ENCODE results near the gene PLXNA3.
"Not testable (repeated sequence)": the region's sequence is repeated elsewhere in the genome, so short reads cannot be mapped to it uniquely, and the experiment has no call there.

The PLXNA3 gene

DNA sequence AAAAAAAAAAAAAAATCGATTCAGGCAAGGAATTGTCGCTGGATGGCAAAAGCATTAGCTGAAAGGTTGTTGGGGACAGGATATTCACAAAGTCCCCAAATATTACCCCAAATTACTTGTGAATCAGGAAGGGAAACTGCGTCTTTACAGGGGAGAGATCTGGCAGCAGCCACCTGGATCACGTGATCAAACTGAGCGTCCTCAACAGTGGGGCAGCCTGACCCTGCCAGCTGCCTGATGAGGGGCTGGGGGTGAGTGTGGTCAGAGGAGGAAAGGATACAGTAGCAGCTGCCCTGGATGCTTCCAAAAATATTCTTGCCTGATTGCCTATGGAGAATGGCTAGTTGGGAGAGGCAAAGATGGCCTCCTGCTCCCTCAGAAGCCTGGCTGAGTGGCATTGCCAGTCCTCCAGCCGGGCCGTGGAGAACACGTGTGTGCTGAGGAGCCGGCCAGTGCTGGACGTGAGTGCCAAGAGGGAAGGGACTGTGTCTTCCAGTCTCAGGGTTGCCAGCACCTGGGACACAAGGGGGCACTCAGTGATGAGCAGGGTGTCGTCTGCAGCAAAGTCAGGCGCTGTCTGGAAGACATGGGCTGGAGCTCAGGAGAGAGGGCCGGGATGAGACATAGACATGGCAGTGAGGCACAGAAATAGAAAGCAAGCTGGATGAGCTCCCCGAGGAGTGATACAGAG is 24.0 kb downstream of the PLXNA3 start:
- no peak for DNase-seq

DNA sequence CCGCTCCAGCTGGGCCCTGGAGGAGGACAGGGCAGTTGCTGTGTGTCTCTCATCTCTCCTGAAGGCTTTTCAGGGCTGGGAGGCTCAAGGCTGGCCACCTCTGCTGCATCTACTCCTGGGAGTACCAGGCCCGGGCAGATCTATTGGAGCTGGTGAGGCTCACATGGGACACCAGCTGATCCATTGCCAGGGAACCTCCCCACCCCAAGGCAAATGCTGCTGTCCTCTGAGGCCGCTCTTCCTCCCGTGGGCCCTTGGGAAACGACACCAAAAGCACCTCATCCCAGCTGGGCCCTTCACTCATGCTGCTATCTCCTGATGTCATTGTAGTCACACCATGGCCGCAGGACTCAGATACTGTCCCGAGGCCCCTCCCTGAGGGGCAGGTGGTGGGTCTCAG is 24.7 kb downstream of the PLXNA3 start:
- no peak for DNase-seq

DNA sequence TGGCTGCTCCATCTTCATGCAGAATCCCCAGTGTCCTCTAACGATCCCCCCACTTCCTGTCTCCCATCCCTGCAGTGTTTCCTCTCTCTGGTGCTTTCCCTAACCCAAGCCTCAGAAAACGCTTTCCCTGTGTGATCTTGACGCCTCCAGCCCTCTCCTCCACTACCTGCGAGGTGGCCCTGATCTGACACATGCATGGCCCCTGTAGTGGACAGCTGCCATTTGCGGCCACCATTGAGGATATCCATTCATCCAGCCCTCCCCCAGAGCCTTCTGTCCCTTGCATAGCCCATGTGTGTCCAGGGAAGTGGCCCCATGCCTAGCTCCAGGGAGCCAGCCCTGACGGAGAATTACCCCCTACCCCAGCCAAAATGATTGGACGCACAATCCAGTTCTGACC is 25.2 kb downstream of the PLXNA3 start:
- DNase-seq, result no peak

DNA sequence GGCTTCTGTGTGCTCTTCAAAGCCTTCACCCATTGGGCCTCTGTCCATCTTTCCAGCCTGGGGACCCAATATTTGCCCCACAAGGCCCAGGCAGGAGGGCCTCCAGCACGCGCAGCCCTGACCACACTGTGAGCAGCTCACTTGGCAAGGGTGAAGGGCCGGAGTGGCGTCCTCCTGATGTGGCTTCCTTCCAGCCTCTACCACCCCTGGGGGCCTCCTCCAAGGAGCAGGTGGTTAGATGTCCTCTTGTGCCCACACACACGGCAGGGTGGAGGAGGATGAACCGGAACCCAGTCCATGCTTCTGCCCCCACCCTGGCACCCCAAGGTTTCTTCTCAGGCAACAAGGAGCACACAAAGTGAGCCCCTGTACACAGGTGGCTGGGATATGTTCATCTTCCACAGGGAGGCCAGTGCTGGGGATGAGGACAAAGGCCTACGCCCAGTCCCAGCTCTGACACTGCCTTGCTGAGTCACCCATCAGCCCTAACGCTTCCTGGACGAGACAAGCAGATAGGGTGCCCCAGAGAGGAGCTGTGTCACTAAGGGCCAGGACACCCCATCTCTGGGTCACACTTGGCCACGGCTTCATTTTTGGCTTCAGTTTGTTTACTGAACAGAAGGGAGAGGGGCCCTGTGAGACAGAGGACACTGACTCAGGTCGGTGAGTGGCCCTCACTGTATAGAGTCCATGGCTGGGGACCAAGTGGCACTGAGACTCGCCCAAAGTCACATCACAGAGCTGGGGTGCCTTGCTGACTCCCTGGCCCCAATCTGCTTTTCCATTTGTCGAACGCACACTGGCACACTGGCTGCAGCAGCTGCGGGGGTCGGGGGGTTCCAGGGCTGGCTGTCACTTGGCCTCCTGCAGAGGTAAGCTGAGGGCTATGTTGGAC is 26.4 kb downstream of the PLXNA3 start:
- DNase-seq, result no peak

DNA sequence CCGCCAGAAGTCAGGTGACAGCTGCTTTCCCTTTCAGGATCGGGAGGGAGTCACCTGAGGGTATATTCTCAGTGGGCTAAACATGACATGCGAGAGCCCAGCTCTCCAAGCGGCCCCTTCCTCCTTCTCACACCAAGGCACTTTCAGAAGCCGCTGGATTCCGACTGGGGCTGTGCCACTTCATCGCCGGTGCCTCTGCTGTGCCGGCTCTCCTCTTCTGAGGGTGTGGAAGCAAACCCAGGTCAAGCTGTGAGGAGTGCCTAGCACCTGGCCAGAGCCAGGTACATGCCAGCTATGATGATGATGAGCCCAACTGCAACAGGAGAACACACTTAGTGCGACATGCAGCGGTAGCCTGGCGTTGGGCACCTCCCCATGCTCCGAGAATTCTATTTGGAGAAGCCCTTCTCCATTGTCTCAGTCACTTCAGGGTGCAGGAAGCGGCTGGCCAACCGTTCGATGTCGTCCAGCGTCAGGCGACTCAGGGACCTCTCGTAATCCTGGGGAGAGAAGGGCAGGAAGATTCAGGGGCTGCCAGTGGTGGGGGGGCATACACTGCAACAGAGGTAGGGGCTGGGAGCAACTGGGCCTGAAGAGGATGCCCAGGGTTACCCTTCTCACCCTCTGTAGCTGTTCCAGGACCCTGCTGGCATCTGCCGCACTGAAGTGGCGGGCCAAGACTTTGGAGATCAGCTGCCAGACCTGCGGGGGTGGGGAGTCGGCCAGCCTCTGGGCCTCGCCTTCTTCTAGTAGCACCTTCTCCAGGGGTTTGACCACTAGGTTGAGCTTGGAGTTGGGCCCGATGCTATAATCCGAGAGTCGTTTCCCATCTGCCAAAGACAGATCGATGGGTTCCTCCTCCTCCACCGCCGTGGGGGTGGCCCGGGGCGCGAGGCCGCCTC is 27.3 kb downstream of the PLXNA3 start:
- no peak for DNase-seq

DNA sequence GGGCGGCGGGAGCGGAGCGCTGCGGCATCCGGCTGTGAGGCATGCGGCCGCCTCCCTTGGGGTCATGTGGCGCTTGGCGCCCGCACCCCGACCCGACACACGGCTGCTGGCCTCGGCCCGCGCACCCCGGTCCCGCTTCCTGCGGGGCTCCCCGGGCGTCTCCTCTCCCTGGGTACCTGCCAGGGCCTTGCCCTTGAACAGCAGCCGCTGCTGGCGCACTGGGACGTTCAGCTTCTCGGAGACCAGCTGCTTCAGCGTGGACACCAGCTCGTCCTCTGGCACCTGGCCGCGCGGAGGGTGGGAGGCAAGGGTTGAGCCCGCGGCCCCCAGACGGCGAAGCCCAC is 27.9 kb downstream of the PLXNA3 start:
- DNase-seq, result peak; percentile 22

DNA sequence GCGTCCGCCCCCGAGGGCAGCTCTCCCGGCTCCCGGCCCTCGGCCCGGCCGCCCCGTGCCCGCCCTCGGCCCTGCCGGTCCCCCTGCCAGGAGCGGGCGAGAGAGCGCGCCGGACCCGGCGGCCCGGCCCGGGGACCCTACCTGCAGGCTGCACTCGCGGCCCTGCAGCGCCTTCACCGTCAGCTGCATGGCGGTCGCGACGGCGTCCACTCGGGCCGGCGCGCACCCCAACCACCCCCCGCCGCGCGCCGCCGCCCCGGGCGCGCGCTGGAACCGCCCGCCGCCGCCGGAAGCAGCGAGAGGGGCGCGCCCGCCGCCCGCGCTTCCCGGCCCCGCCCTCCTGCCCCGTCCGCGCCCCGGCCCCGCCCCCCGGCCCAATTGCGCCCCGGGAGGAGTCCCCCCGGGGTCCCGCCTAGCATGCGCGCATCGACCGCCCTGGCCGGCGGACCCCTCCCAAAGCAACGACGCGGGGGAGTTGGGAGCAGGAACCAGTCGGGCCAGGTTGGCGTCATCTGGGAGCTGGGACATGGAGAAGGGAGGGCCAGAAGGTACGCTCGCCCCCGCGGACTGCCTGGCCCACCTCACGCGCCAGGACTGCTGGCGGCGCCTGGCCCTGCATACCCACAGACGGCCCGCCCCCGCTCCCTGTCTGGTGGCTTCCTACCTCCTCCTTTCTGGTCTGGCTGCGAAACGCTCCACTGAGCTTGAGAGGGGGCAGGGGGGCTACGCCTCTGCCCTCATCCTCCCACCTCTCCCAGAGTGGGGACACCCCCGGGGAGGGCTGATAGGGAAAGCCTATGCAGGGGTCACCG is 28.5 kb downstream of the PLXNA3 start, which contains the start of gene UBL4A:
Gene UBL4A, minus strand, starts transcription at position 220 of the 812 bp plus-strand sequence. Its CDS starts 31 bp downstream, at position 189.
- DNase-seq, result peak; percentile 64

DNA sequence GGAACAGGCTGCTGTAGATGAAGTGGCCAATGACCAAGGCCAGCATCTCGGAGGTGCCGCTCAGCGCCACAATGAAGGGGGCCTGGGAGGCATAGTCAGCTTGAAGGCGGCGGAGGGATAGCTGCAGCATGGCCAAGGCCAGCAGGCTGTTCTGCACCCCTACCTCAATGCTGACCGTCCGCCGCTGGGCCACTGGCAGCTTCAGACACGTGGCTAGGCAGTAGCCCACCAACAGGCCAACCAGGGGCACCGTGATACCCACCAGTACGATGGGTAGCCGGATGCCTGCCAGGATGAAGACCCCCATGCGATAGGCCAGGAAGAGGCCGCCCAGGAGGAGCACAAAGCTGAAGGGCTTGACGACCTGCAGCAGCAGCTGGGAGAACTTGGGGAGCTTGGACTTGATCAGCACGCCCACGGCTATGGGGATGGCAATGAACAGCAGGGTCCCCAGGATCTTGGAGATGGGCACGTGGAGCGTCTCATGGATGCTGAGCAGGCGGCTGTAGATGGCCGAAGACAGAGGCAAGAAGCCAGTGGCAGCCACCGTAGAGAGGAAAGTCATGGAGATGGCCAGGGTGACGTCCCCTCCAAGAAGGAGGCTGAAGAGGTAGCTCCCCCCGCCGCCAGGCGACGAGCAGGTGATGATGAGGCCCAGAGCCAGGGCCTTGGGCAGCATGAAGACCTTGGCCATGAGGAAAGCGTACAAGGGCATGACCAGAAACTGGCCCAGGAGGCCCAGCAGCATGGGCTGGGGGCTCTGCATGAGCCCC is 29.6 kb downstream of the PLXNA3 start:
- DNase-seq, result no peak

DNA sequence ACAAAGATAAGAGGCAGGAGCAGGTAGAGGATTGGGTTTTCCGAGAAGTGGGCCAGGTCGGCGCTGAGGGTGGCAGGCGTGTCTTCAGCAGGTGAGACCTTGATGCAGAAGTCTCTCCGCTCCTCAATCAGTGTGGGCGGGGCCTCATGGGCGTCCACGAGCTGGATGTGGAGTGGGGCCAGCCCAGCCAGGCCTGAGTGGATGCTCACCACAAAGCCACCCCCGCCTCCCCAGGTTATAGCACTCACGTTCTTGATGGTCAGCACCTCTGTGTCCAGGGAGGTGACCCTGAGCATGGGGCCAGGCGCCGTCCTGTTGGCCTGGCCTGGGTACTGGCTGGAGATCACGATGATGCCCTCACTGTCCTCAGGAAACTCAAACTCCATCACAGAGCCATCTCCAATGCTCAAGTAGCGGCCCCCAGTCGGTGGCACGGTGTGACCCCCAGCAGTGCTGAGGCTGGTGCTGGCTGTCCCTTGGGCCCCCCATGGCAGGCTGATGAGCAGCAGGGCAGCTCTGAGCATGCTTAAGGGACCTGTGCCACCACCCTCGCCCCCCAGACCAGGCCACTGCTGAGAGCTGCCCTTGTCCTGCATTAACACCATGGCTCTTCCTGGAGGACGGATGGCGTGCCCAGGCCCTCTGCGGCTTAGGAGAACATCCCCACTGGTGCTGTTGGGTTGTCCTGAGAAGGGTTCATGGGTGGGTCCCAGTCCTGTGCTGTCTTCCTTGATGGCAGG is 30.4 kb downstream of the PLXNA3 start:
- DNase-seq, result no peak

DNA sequence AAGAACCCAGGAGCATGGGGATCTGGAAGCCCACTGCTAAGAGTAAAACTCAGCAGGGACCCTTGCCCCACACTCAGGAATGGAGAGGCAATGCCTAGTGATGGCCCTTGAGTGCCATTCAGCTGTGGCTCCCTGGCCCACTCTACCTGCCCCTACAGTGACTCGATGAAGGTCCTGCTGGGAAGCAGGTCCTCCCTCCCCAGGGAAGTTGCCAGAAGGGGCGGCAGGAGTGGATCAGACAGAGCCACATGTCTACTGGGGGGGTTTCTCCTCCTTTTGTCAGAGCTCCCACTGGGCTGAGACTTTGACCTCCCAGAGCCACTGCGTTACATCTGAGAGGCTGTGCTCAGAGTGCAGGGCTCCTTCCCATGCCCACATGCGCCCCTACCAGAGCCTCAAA is 31.1 kb downstream of the PLXNA3 start:
- DNase-seq, result no peak

DNA sequence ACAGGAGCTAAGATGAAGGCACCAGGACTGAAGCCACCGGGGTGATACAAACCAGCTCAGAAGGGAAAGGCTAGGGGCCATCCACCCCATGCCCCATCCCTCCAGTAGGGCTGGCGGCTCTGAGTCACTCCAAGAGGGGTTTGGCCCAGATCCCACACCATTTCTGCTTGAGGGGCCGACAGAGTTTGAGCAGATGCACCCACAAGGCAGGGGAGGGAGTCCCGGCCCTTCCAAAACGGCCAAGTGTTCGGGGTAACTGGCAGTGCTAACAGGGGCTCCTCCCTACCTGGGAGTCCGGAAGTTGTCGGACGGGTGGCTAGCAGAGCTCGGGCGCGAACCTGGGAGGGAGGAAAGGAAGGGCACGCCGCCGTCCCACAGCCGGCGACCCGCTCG is 31.9 kb downstream of the PLXNA3 start:
- DNase-seq, result peak; percentile 68

DNA sequence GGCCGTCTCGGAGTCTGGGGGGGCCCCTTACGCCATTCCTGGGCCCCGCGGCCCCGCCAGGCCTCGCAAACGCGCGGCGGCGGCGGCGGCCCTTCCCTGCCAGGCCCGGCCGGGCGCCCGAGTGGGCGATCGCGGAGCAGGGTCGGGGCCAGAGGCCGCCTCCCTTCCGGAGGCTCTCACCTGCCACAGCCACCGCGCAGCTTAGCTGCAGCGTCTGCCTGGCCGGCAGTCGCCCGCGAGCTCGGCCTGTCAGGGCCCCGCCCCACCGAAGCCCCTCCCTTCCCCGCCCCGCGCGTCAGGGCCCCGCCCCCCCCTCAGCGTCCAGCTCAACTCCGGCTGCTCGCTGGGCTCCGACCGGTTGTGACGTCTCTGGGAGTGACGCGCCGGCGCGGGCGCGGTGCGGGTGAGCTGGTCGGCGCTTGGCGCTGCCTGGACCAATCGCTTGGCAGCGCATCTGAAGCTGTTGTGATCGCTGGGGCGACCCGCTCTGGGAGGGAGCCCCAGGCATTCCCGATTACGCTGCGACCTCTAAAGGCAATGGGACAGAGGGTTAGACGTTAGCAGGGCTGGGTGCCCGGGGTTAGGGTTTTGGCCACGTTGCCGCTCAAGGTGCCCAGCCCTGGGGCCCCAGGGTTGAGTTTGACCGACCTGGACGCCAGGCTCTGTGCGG is 32.5 kb downstream of the PLXNA3 start, which contains the start of gene SLC10A3:
Gene SLC10A3, minus strand, starts transcription at position 216 of the 670 bp plus-strand sequence. CDS start 1,689 bp downstream, outside the sequence.
- DNase-seq, result peak; percentile 92

DNA sequence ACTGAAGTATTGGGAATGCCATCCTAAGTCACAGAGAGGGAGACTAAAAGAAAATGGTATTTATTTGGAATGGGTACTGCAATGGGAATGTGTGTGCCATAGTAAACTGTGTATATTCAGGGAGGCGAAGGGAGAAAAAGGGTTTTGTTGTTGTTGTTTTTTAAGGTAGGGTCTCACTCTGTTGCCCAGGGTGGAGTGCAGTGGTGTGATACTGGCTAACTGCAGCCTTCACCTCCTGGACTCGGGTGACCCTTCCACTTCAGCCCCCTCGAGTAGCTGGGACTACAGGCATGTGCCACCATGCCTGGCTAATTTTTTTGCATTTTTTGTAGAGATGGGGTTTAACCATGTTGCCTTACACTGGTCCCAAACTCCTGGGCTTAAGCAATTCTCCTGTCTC is 36.6 kb downstream of the PLXNA3 start:
- DNase-seq, result no peak

DNA sequence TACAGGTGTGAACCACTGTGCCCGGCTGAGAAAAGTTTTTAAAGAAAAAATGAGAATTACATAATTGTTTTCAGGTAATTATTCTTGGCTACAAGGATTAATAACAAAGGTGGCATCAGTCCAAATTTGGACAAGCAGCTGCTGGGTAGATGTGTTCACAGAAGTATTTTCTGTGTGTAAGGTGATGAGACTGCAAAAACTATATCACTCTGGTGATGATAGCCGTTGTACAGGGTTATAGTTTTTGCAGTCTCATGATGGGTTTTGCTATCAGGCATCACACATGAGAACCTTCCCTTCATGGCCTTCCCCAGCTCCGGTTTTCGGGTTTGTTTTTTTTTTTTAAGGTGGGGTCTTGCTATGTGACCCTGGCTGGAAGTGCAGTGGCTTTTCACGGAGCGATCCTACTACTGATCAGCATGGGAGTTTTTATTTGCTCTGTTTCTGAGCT is 37.4 kb downstream of the PLXNA3 start:
- DNase-seq, result no peak

DNA sequence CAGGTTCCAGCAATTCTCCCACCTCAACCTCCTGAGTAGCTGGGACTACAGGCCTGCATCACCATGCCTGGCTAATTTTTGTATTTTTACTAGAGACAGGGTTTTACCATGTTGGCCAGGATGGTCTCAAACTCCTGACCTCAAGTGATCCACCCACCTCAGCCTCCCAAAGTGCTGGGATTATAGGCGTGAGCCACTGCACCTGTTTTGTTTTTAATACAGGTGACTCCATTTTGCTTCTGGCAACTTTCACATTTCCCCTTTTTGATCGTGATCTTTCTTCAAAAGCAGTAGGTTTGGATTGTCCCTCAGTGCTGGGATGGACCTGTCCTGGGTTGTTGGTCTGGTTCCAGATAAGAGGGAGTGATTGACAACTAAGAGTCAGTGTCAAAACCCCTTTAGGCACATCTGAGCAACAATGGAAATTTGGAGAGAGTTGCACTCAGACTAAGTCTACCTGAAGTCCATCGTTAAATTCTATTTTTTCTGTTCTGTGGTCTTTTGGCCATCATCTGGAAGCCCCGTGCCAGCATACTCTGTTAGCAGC is 38.6 kb downstream of the PLXNA3 start:
- DNase-seq, result not testable (repeated sequence)

DNA sequence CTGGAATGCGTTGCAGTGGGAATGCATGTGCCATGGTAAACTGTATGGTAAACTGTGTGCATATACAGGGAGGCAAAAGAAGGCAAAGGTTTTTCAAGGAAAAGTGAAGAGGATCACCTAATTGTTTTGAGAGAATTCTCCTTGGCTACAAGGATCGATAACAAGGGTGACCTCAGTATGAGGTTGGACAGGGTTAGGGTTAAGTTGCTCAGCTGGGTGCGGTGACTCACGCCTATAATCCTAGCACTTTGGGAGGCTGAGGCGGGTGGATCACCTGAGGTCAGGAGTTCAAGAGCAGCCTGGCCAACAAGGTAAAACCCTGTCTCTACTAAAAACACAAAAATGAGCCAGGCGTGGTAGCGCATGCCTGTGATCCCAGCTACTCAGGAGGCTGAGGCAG is 43.3 kb downstream of the PLXNA3 start:
- DNase-seq, result not testable (repeated sequence)

DNA sequence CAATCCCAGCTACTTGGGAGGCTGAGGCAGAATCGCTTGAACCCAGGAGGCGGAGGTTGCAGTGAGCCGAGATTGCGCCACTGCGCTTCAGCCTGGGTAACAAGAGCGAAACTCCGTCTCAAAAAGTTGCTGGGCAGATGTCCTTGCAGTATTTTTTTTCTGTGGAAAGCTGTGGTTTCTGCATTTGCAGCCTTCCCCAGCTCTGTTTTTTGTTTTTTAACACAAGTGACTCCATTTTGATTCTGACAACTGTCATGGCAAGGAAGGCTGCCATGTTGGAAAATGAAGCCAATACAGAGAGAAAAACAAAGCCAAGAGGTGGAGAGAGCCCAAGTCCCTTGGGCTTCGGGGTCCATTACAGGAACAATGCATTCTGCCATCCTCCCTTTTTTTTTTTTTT is 44.0 kb downstream of the PLXNA3 start:
- no peak for DNase-seq

DNA sequence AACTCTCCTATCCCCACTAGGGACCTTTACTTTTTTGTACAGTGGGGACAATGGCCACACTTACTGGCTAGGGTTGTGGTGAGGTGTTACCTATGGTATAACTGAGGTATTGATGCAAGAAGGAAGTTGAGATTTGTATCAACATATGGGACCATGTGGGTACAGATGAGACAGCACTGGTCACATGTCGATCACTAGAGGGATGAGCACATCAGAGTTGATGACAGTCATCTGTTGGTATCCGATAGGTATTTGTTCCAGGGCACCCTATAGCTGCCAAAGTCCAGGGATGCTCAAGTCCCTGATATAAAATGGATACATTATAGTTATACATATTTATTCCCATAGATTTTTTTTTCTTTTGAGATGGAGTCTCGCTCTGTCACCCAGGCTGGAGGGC is 44.9 kb downstream of the PLXNA3 start:
- DNase-seq, result no peak

DNA sequence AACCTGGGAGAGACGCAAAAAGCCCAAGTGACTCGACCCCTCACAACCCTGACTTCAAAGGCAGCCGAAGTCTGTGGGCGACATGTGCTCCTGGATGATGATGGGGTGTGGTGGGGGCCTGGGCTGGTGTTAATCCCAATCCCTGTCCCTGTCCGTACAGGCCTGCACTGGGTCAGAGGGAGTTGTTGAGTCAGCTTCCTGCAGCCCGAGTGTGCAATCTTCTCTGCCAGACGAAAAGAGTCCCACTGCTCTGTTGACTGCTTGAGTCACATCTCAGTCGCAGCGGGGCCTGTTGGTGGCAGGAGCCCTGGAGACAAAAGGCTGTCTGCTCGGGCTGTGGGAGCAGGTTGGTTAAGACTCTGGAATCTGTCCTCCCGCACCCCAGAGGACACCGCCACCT is 47.7 kb downstream of the PLXNA3 start:
- peak; percentile 56 for DNase-seq
